T-helper 17 cell (primary cell): ENCODE results near the gene FATE1. TPM values are rescaled to one million over a fixed set of nuclear protein-coding genes. Genes with fewer than 3 reads are reported as not detected.

Experiments used
- ATAC-seq: fragments of 150-1000 bp; cut with Tn5 transposase; 2 replicates; pipeline ENCODE4 v1.10.0; 2021; ENCODE audit warnings: mild to moderate bottlenecking, moderate library complexity
- DNase-seq, 3 donors: peaks; one replicate each; pipeline versions ENCODE4 v3.0.0 to v3.0.0-alpha.2; 2020 to 2021
- H3K9me3 ChIP-seq: one replicate; pipeline ENCODE4 v1.7.0; 2013; ENCODE audit warnings: low read length, mild to moderate bottlenecking; ENCODE audit not compliant: control insufficient read depth, poor library complexity, severe bottlenecking
- H3K27ac Mint-ChIP-seq: one replicate; pipeline ENCODE4 v1.8.0; 2022; ENCODE audit warnings: mild to moderate bottlenecking, moderate library complexity, mixed read lengths
- H3K27me3 Mint-ChIP-seq: one replicate; pipeline ENCODE4 v1.8.0; 2022; ENCODE audit warnings: mixed read lengths
- H3K36me3 Mint-ChIP-seq: one replicate; pipeline ENCODE4 v1.8.0; 2022; ENCODE audit warnings: low read depth, mixed read lengths
- H3K4me1 Mint-ChIP-seq: one replicate; pipeline ENCODE4 v1.8.0; 2022; ENCODE audit warnings: mild to moderate bottlenecking, mixed read lengths
- H3K4me3 Mint-ChIP-seq: one replicate; pipeline ENCODE4 v1.8.0; 2022; ENCODE audit warnings: mild to moderate bottlenecking, moderate library complexity, mixed read lengths
- total RNA-seq, 4 donors: library from RNA in 2 of 4; stranded (reverse) in 2 of 4; gene quantifications; one replicate each; pipeline ENCODE4 v1.2.3 and lab custom pipeline; 2022 to 2026

Gene FATE1
- total RNA-seq, 2 donors from 2014 or later = not detected

DNA sequence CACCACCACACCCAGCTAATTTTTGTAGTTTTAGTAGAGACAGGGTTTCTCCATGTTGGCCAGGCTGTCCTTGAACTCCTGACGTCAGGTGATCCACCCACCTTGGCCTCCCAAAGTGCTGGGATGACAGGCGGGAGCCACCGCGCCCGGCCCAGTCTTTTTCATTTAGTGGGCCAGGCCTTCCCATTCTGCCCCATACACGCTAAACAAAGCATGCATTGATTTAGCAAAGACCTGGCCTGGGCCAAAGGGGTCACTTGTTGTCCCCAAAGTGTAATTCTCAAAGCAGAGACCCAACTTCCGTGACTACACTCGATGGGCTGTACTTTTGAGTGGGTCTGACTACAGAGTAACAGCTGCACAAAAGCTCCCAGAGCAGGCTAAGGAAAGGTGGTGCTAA lies 47.9 kb downstream of the FATE1 start:
- H3K9me3 ChIP-seq = no peaks in the 10 kb centered on the region
- H3K27ac Mint-ChIP-seq = no peak overlapping the region
- no peaks in the 10 kb centered on the region for H3K36me3 Mint-ChIP-seq
- DNase-seq (no peak), ATAC-seq (no peak)
- peaks cover 9% of the 10 kb centered on the region for H3K27me3 Mint-ChIP-seq
- H3K4me3 Mint-ChIP-seq = no peak overlapping the region
- H3K4me1 Mint-ChIP-seq = no peaks in the 10 kb centered on the region

DNA sequence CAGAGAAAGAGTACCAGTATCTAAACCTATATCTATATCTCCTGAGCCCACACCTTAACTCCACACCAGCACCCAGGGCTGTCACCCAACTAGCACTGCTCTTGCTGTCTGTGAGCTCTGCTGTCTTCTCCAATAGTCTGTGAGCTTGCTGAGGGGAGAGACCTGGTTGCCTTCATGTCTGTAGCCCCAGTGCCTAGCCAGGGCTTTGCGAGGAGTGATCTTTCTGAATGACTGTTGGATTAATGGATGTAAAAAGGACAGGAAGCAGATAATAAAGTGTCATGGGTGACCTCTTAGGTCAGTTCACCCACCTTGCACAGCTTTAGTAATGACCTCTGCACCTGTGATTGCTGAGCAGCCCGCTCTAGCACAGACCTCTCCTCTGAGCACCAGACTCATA lies 49.2 kb downstream of the FATE1 start:
- H3K36me3 Mint-ChIP-seq = no peaks in the 10 kb centered on the region
- ATAC-seq = no peak
- H3K4me3 Mint-ChIP-seq = no peak overlapping the region
- peaks cover 9% of the 10 kb centered on the region for H3K27me3 Mint-ChIP-seq
- no peak overlapping the region for H3K27ac Mint-ChIP-seq
- H3K4me1 Mint-ChIP-seq = no peaks in the 10 kb centered on the region
- DNase-seq = no peak
- H3K9me3 ChIP-seq = no peaks in the 10 kb centered on the region

DNA sequence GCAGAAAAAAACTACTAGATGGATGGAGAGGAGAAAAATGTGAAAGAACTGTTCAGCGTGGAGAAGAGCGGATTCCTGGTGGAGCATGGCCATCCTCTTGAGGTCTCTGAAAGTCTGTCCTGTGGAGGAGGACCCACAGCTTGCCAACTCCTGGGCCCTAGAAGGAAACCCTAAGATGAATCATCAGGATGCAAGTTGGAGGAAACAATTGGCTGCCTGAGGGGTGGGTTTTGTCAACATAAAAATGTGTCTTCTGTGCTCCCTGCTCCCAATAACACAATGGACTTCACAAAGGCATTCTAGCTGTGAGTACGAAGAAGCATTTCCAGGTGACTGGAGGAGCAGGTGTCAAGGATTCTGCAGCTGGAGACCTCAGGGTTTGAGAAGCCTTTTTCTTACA lies 55.9 kb downstream of the FATE1 start:
- Mint-ChIP-seq H3K27ac (no peak overlapping the region), H3K27me3 (no peaks in the 10 kb centered on the region), H3K4me1 (no peaks in the 10 kb centered on the region), H3K36me3 (no peaks in the 10 kb centered on the region), H3K4me3 (no peak overlapping the region)
- H3K9me3 ChIP-seq = no peaks in the 10 kb centered on the region
- ATAC-seq (no peak), DNase-seq (no peak)

Other genes starting within 250 kb of the FATE1 start
- not detected for gene PASD1, start 152.4 kb upstream of the FATE1 start, total RNA-seq
- not detected for gene PRRG3, start 20.6 kb upstream of the FATE1 start, total RNA-seq
- gene CNGA2, start 18.7 kb downstream of the FATE1 start, total RNA-seq = not detected
- not detected for gene MAGEA4, start 196.9 kb downstream of the FATE1 start, total RNA-seq